ENCODE measurements around the gene CLDN11. TPM values are rescaled to one million over a fixed set of nuclear protein-coding genes. Genes with fewer than 3 reads are reported as not detected.
A peak's percentile ranks its signal among the peaks of the same experiment; 100 is the strongest.

The CLDN11 gene
- total RNA-seq: not detected

GRCh38 chr3:170418422-170419398 is at the start of gene CLDN11:
Gene CLDN11, plus strand, starts transcription at chr3:170418868. Its CDS starts 199 bp downstream, at chr3:170419067.
- Mint-ChIP-seq H3K4me3 (peak within 1 kb of the TSS; percentile 48), H3K36me3 (no peaks in the 10 kb centered on the region), H3K9me3 (no peaks in the 10 kb centered on the region), H3K27me3 (peaks cover 30% of the 10 kb centered on the region), H3K27ac (no peak within 1 kb of the TSS), H3K4me1 (ENCODE audit: low read depth) (peaks cover 16% of the 10 kb centered on the region)
- intact Hi-C loops (cut with micrococcal nuclease): loop anchor here (5.0 to 10.0 kb wide), 2 partner anchors 144 to 554 kb away; partner anchors contain the start of gene LRRC31
- CTCF ChIA-PET: interaction anchor here (1.3 to 8.8 kb wide), 2 partner anchors 393 to 394 kb away, joined by 4 to 226 read pairs; no protein-coding TSS in a partner anchor
- DNase-seq: no peak
- POLR2A ChIA-PET: no interaction called here

DNA sequence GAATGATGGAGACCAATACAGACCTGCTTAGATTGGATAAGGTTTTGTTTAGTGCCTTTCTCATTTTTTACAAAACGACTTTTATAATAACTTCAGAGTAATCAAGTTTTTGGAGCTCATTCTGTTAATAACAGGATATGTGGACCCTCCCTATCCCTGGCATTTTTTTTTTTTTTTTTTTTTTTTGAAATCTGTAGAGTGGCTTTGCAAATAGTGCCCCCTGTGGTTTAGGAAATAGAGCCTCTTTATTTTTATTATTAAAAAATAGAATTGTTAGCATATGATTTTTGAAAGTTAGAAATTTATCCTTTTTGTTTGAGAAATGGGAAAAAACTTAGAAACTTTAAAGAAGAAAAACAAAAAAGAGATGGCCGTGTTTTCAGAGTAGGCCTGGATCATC is 49.7 kb upstream of the CLDN11 start:
- Mint-ChIP-seq H3K4me1 (ENCODE audit: low read depth) (peaks cover 33% of the 10 kb centered on the region), H3K36me3 (peaks cover 9% of the 10 kb centered on the region), H3K4me3 (no peak overlapping the region), H3K27ac (no peak overlapping the region), H3K27me3 (no peaks in the 10 kb centered on the region), H3K9me3 (no peaks in the 10 kb centered on the region)
- intact Hi-C loops (cut with micrococcal nuclease): no loop called here
- POLR2A ChIA-PET: no interaction called here
- no peak for DNase-seq
- CTCF ChIA-PET: no interaction called here

DNA sequence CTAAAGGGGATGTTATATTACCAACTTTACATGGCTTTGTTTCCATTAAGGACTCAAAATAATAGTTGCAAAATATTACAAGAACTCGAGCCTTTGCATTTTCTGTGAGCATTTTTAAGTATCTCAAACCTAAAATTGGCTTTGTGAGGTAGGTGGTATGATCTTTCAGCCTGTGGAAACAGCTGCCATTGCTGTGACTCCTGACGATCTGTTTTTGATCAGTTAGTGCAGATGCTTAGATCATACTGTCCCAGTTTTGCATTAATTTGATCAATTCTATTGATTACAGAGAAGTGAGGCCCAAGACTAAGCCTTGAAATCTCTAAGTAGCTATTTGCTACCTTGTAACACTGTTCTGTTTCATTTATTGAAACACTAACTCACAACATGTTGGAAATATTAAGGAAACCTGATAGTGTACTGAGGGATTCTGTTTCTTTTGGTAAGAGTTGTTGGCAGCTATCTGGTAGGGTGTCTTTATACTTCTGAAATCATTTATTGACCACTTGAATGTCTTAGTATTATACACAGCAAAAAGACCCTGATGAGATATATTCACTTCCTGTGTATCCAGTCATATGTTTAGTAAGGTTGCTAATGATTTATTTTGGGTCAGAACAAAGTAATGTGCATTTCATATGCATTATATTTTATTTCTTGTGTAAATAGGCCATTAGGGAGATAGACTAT is 46.3 kb upstream of the CLDN11 start:
- H3K4me1 Mint-ChIP-seq (ENCODE audit: low read depth): peaks cover 29% of the 10 kb centered on the region
- no peak overlapping the region for H3K4me3 Mint-ChIP-seq
- H3K27me3 Mint-ChIP-seq: no peaks in the 10 kb centered on the region
- DNase-seq: no peak
- no peaks in the 10 kb centered on the region for H3K36me3 Mint-ChIP-seq
- no peak overlapping the region for H3K27ac Mint-ChIP-seq
- H3K9me3 Mint-ChIP-seq: no peaks in the 10 kb centered on the region
- POLR2A ChIA-PET: no interaction called here
- intact Hi-C loops (cut with micrococcal nuclease): no loop called here
- CTCF ChIA-PET: no interaction called here

- Mint-ChIP-seq H3K4me1 (ENCODE audit: low read depth) (peaks cover 6% of the 10 kb centered on the region), H3K27ac (no peak overlapping the region), H3K36me3 (peaks cover 30% of the 10 kb centered on the region), H3K4me3 (no peak overlapping the region), H3K27me3 (no peaks in the 10 kb centered on the region), H3K9me3 (peaks cover 6% of the 10 kb centered on the region)
- intact Hi-C loops (cut with micrococcal nuclease): no loop called here
- no peak for DNase-seq
- ChIA-PET POLR2A (no interaction called here), CTCF (interaction anchor here (1.1 to 2.6 kb wide), 3 partner anchors 30 to 428 kb away, joined by 3 to 7 read pairs (median 5); no protein-coding TSS in a partner anchor)
These were observed 35.1 kb upstream of the CLDN11 start for GRCh38 chr3:170383567-170383966.

DNA sequence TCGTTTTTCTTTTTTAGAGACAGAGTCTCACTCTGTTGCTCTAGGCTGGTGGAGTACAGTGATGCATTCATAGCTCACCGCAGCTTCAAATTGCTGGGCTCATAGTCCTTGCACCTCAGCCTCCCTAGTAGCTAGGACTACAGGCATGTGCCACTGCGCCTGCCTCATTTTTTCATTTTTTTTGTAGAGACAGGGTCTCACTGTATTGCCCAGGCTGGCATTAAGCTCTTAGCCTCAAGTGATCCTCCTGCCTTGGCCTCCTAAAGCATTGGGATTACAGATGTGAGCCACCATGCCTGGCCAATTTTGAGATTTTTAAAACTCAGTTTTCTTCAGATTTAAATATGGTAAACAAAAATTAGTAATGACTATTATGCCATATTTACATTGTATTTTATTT is 32.2 kb upstream of the CLDN11 start:
- Mint-ChIP-seq H3K36me3 (peaks cover 34% of the 10 kb centered on the region), H3K4me3 (no peak overlapping the region), H3K27me3 (no peaks in the 10 kb centered on the region), H3K9me3 (peaks cover 6% of the 10 kb centered on the region), H3K27ac (no peak overlapping the region), H3K4me1 (ENCODE audit: low read depth) (no peaks in the 10 kb centered on the region)
- ChIA-PET POLR2A (no interaction called here), CTCF (no interaction called here)
- DNase-seq: no peak
- intact Hi-C loops (cut with micrococcal nuclease): no loop called here

- Mint-ChIP-seq H3K4me1 (ENCODE audit: low read depth) (no peaks in the 10 kb centered on the region), H3K36me3 (peaks cover 42% of the 10 kb centered on the region), H3K27me3 (no peaks in the 10 kb centered on the region), H3K9me3 (peaks cover 6% of the 10 kb centered on the region), H3K4me3 (no peak overlapping the region), H3K27ac (no peak overlapping the region)
- CTCF ChIA-PET: no interaction called here
- POLR2A ChIA-PET: no interaction called here
- intact Hi-C loops (cut with micrococcal nuclease): no loop called here
- no peak for DNase-seq
These were observed 30.7 kb upstream of the CLDN11 start for GRCh38 chr3:170387950-170388349.

DNA sequence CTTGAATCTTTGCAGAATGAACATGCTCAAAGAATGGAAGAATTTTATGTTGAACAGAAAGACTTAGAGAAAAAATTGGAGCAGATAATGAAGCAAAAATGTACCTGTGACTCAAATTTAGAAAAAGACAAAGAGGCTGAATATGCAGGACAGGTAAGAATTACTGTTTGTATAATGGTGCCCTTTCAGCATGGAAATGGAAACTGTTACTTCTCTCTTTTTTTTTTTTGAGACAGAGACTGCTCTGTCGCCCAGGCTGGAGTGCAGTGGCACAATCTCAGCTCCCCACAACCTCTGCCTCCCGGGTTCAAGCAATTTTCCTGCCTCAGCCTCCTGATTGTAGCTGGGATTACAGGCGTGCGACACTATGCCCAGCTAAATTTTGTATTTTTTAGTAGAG is 27.6 kb upstream of the CLDN11 start:
- Mint-ChIP-seq H3K9me3 (peaks cover 6% of the 10 kb centered on the region), H3K36me3 (peaks cover 33% of the 10 kb centered on the region), H3K4me3 (no peak overlapping the region), H3K27ac (no peak overlapping the region), H3K4me1 (ENCODE audit: low read depth) (no peaks in the 10 kb centered on the region), H3K27me3 (no peaks in the 10 kb centered on the region)
- ChIA-PET CTCF (interaction anchor here (0.6 to 1.2 kb wide), 2 partner anchors 16 to 379 kb away, joined by 3 to 4 read pairs; no protein-coding TSS in a partner anchor), POLR2A (no interaction called here)
- intact Hi-C loops (cut with micrococcal nuclease): no loop called here
- DNase-seq: no peak

GRCh38 chr3:170397685-170398084 is 21.0 kb upstream of the CLDN11 start:
- DNase-seq: no peak
- H3K27me3 Mint-ChIP-seq: no peaks in the 10 kb centered on the region
- CTCF ChIA-PET: no interaction called here
- intact Hi-C loops (cut with micrococcal nuclease): no loop called here
- POLR2A ChIA-PET: interaction anchor here (0.7 kb wide), 1 partner anchor 291 kb away, joined by 3 read pairs; no protein-coding TSS in a partner anchor
- peaks cover 2% of the 10 kb centered on the region for H3K9me3 Mint-ChIP-seq
- no peak overlapping the region for H3K4me3 Mint-ChIP-seq
- H3K4me1 Mint-ChIP-seq (ENCODE audit: low read depth): no peaks in the 10 kb centered on the region
- H3K36me3 Mint-ChIP-seq: peaks cover 2% of the 10 kb centered on the region
- H3K27ac Mint-ChIP-seq: no peak overlapping the region

- ChIA-PET CTCF (interaction anchor here (2.4 kb wide), 1 partner anchor 9 kb away, joined by 7 read pairs; no protein-coding TSS in a partner anchor), POLR2A (no interaction called here)
- intact Hi-C loops (cut with micrococcal nuclease): no loop called here
- Mint-ChIP-seq H3K4me1 (ENCODE audit: low read depth) (no peaks in the 10 kb centered on the region), H3K4me3 (no peak overlapping the region), H3K36me3 (no peaks in the 10 kb centered on the region), H3K27me3 (no peaks in the 10 kb centered on the region), H3K9me3 (peaks cover 5% of the 10 kb centered on the region), H3K27ac (no peak overlapping the region)
- DNase-seq: no peak
These were observed 13.6 kb upstream of the CLDN11 start for GRCh38 chr3:170405101-170405500.

GRCh38 chr3:170410428-170411029 is 8.1 kb upstream of the CLDN11 start:
- Mint-ChIP-seq H3K27ac (no peak overlapping the region), H3K9me3 (no peaks in the 10 kb centered on the region), H3K27me3 (no peaks in the 10 kb centered on the region), H3K4me1 (ENCODE audit: low read depth) (no peaks in the 10 kb centered on the region), H3K36me3 (no peaks in the 10 kb centered on the region), H3K4me3 (no peak overlapping the region)
- intact Hi-C loops (cut with micrococcal nuclease): loop anchor here (1.0 to 10.0 kb wide), 4 partner anchors 87 to 546 kb away; partner anchors contain the start of gene LRRC31
- ChIA-PET POLR2A (no interaction called here), CTCF (interaction anchor here (0.6 to 8.8 kb wide), 7 partner anchors 15 to 402 kb away, joined by 3 to 226 read pairs (median 4); no protein-coding TSS in a partner anchor)
- DNase-seq: no peak

DNA sequence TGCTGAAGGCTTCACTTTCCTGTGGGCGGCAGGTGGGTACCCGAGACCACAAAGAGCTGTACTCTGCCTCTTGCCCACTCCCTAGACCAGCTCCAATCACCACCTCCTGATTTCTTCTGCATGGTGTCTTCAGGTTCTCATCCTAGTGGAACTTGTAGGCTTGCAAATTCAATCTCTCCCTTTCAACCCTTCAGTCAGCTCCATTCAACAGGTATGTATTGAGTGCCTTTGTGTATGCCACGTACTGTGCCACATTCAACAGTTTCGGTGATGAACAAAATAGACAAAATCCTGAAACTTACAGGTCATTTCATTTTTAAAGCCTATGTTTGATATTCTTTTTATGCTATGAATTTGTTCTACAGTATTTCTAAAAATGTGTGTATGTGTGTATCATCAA is 5.4 kb upstream of the CLDN11 start:
- ChIA-PET CTCF (interaction anchor here (0.6 to 8.8 kb wide), 36 partner anchors 8 to 1749 kb away, joined by 3 to 226 read pairs (median 4); no protein-coding TSS in a partner anchor), POLR2A (no interaction called here)
- intact Hi-C loops (cut with micrococcal nuclease): loop anchor here (5.0 to 10.0 kb wide), 3 partner anchors 84 to 548 kb away; partner anchors contain the start of gene LRRC31
- Mint-ChIP-seq H3K27me3 (peaks cover 14% of the 10 kb centered on the region), H3K4me1 (ENCODE audit: low read depth) (peaks cover 3% of the 10 kb centered on the region), H3K36me3 (no peaks in the 10 kb centered on the region), H3K27ac (no peak overlapping the region), H3K4me3 (no peak overlapping the region), H3K9me3 (no peaks in the 10 kb centered on the region)
- DNase-seq: no peak
